GM18498 (cell line): Measurements from ENCODE around the gene RP9.
"Not testable (repeated sequence)": the region's sequence is repeated elsewhere in the genome, so short reads cannot be mapped to it uniquely, and the experiment has no call there.

Experiments
- ATAC-seq: cut with Tn5 transposase; IDR thresholded peaks from one replicate; pipeline ENCODE4 v1.9.1; 2021; ENCODE audit warnings: mild to moderate bottlenecking, moderate library complexity; ENCODE audit not compliant: unreplicated experiment

Gene RP9

GRCh38 chr7:33107136-33108066 lies 1.8 kb downstream of the RP9 start:
- peak; percentile 43 for ATAC-seq

- no peak for ATAC-seq
These were observed 7.3 kb downstream of the RP9 start for GRCh38 chr7:33101906-33102305.

GRCh38 chr7:33100770-33101169 lies 8.4 kb downstream of the RP9 start:
- no peak for ATAC-seq

- ATAC-seq, result no peak
These were observed 9.9 kb downstream of the RP9 start for GRCh38 chr7:33099154-33099940.

- not testable (repeated sequence) for ATAC-seq
These were observed 14.4 kb downstream of the RP9 start for GRCh38 chr7:33094745-33095275.

- ATAC-seq, result no peak
These were observed 15.9 kb downstream of the RP9 start for GRCh38 chr7:33093266-33093665.

- no peak for ATAC-seq
These were observed 17.5 kb downstream of the RP9 start for GRCh38 chr7:33091641-33092191.

GRCh38 chr7:33091111-33091531 lies 18.1 kb downstream of the RP9 start:
- no peak for ATAC-seq

- ATAC-seq, result no peak
These were observed 20.1 kb downstream of the RP9 start for GRCh38 chr7:33089142-33089541.

GRCh38 chr7:33087858-33088257 lies 21.3 kb downstream of the RP9 start:
- ATAC-seq, result no peak

- no peak for ATAC-seq
These were observed 21.8 kb downstream of the RP9 start for GRCh38 chr7:33087356-33087755.

GRCh38 chr7:33079763-33080690 lies 29.2 kb downstream of the RP9 start:
- no peak for ATAC-seq

- ATAC-seq, result no peak
These were observed 30.1 kb downstream of the RP9 start for GRCh38 chr7:33079096-33079495.

GRCh38 chr7:33076737-33077136 lies 32.5 kb downstream of the RP9 start:
- ATAC-seq, result no peak

GRCh38 chr7:33075818-33076518 lies 33.2 kb downstream of the RP9 start:
- ATAC-seq, result no peak

GRCh38 chr7:33073243-33073642 lies 36.0 kb downstream of the RP9 start:
- ATAC-seq, result no peak

GRCh38 chr7:33072471-33072870 lies 36.7 kb downstream of the RP9 start:
- ATAC-seq, result no peak

GRCh38 chr7:33070831-33071230 lies 38.4 kb downstream of the RP9 start:
- no peak for ATAC-seq

- no peak for ATAC-seq
These were observed 38.9 kb downstream of the RP9 start for GRCh38 chr7:33070277-33070676.

- ATAC-seq, result no peak
These were observed 41.3 kb downstream of the RP9 start for GRCh38 chr7:33067921-33068320.
